ENCODE measurements around the gene IGFBP5. TPM values are rescaled to one million over a fixed set of nuclear protein-coding genes. Genes with fewer than 3 reads are reported as not detected.

IGFBP5 gene
- total and polyA plus RNA-seq, 2 donors (not counting 1 experiment from before 2014, with no cell fraction given), result not detected

DNA sequence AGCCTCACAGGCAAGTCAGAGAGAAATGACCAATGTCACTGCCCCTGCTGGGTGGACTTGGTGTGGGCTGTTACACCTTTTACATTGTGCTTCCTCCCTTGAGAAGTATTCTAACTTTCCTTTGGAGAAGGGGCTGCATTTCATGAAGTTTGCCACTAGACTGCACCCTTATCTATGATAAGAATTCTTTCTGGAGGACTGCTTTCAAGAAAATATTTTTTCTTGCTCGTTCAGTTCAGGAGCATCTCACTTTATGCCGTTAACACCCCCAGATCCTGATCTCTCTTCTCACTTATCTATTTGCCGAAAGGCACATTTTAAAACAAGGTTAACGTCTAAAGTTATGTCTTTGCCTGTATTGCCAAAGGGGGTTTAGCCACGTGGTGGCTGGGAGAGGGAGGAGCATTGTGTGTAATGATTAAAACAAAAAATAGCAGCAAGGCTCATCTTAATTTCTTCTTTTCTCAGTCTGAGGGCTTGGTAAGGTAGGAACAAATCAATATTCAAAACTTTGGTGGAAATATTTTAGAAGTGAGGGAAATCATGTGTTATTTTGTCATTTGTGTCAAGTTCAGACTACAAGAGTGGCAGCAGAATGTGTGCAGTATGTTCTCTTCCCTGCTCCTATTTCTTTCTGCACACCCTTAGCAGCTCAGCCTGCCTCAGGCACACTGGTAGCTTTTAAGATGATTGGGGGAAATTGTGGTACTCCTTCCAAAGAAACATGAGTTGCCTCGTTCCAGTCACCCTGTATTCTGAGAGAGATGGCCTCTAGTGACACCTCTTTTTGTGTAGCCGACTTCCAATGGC, 1.6 kb upstream of the IGFBP5 start:
- CTCF ChIA-PET, result interaction anchor here (1.1 kb wide), 1 partner anchor 1016 kb away, joined by 3 read pairs; no protein-coding TSS in a partner anchor
- WGBS (ENCODE audit: insufficient coverage), result 70% methylated on average over 2 of the region's 7 CpGs
- intact Hi-C loops (cut with micrococcal nuclease), result no loop called here

DNA sequence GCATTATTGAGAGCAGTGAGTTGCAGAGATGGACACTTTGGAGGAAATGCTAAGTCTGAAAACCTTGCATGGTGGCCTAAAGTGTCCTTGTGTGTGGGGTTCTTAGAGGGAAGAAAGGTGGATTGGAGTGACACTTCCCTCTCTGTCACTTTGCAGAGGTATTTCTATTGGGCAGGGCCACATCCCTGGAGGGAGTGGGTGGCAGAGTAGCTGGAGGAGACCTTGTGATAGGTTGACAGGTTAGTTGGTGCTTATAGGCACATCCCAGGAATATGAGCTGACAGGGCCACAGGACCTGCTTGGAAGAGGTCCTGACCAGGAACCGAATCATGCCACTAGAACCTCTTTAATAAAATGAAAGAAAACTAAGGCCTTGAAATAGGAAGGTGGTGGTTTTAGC, 972 bp upstream of the IGFBP5 start:
- H3K79me2 ChIP-seq (ENCODE audit: control insufficient read depth, insufficient read depth, low read length), result no peaks in the 10 kb centered on the region
- H3K27me3 ChIP-seq (replicated peaks in 1 of 4; ENCODE audit: control extremely low read depth in 1 of 4, control insufficient read depth in 3 of 4, insufficient read depth in 4 of 4, low read length in 3 of 4), result peaks cover 0 to 64% (median 28%) of the 10 kb centered on the region in 4 experiments
- Mint-ChIP-seq H3K27ac (no peak overlapping the region), H3K9me3 (ENCODE audit: insufficient read depth) (no peaks in the 10 kb centered on the region), H3K27me3 (peaks cover 38% of the 10 kb centered on the region), H3K4me1 (peaks cover 21% of the 10 kb centered on the region), H3K4me3 (no peak overlapping the region)
- ChIA-PET CTCF (interaction anchor here (1.1 kb wide), 1 partner anchor 1017 kb away, joined by 3 read pairs; no protein-coding TSS in a partner anchor), POLR2A (no interaction called here)
- DNase-seq (no peak), ATAC-seq (ENCODE audit: low read depth) (no peak)
- no peak overlapping the region for H3K27ac ChIP-seq (ENCODE audit: low read length in 2 of 2)
- no peak overlapping the region for H2AFZ ChIP-seq (ENCODE audit: insufficient read depth, low read depth, low read length, poor library complexity, severe bottlenecking)
- H3K9ac ChIP-seq (ENCODE audit: low read length), result no peak overlapping the region
- no peak overlapping the region for H3K4me2 ChIP-seq (replicated peaks; ENCODE audit: low read depth, low read length, poor library complexity, severe bottlenecking)
- no CpG with 5 or more reads among the region's 1 CpG for WGBS (ENCODE audit: insufficient coverage)
- peaks cover 0 to 7% (median 0%) of the 10 kb centered on the region in 3 donors for H3K9me3 ChIP-seq (ENCODE audit: control extremely low read depth in 1 of 3, control insufficient read depth in 2 of 3, insufficient read depth in 1 of 3, low read length in 2 of 3)
- H4K20me1 ChIP-seq (ENCODE audit: control insufficient read depth, insufficient read depth, low read length, poor library complexity, severe bottlenecking), result no peaks in the 10 kb centered on the region
- intact Hi-C loops (cut with micrococcal nuclease), result no loop called here
- no peaks in the 10 kb centered on the region for H3K36me3 ChIP-seq (replicated peaks in 1 of 2; ENCODE audit: control extremely low read depth in 1 of 2, control insufficient read depth in 1 of 2, extremely low read depth in 1 of 2, insufficient read depth in 2 of 2, low read length in 1 of 2)
- peaks cover 25 to 27% of the 10 kb centered on the region in 2 donors for H3K4me1 ChIP-seq (ENCODE audit: control insufficient read depth in 2 of 2, insufficient read depth in 2 of 2, low read length in 2 of 2)
- H3K4me3 ChIP-seq (ENCODE audit: control extremely low read depth in 1 of 5, extremely low read depth in 1 of 5, insufficient read depth in 1 of 5, low read depth in 2 of 5, low read length in 4 of 5), result no peak overlapping the region
- TF ChIP-seq EZH2 (IDR thresholded peaks at IDR 0.05; ENCODE audit: borderline replicate concordance, insufficient read depth, low read depth, low read length, poor library complexity, severe bottlenecking), result no peak
- TF ChIP-seq, protein P1, sequence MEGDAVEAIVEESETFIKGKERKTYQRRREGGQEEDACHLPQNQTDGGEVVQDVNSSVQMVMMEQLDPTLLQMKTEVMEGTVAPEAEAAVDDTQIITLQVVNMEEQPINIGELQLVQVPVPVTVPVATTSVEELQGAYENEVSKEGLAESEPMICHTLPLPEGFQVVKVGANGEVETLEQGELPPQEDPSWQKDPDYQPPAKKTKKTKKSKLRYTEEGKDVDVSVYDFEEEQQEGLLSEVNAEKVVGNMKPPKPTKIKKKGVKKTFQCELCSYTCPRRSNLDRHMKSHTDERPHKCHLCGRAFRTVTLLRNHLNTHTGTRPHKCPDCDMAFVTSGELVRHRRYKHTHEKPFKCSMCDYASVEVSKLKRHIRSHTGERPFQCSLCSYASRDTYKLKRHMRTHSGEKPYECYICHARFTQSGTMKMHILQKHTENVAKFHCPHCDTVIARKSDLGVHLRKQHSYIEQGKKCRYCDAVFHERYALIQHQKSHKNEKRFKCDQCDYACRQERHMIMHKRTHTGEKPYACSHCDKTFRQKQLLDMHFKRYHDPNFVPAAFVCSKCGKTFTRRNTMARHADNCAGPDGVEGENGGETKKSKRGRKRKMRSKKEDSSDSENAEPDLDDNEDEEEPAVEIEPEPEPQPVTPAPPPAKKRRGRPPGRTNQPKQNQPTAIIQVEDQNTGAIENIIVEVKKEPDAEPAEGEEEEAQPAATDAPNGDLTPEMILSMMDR (IDR thresholded peaks at IDR 0.05), result no peak

More for the DNA sequence above, 1.6 kb upstream of the IGFBP5 start:
- Mint-ChIP-seq H3K4me3 (no peak overlapping the region), H3K27ac (no peak overlapping the region), H3K4me1 (peaks cover 17% of the 10 kb centered on the region), H3K9me3 (ENCODE audit: insufficient read depth) (no peaks in the 10 kb centered on the region), H3K27me3 (peaks cover 38% of the 10 kb centered on the region)
- ATAC-seq (ENCODE audit: low read depth) (no peak), DNase-seq (no peak)
- no peaks in the 10 kb centered on the region for H4K20me1 ChIP-seq (ENCODE audit: control insufficient read depth, insufficient read depth, low read length, poor library complexity, severe bottlenecking)
- H3K4me1 ChIP-seq (ENCODE audit: control insufficient read depth in 2 of 2, insufficient read depth in 2 of 2, low read length in 2 of 2), result peaks cover 23 to 25% of the 10 kb centered on the region in 2 donors
- no peak overlapping the region for H3K9ac ChIP-seq (ENCODE audit: low read length)
- no peaks in the 10 kb centered on the region for H3K79me2 ChIP-seq (ENCODE audit: control insufficient read depth, insufficient read depth, low read length)
- H3K27me3 ChIP-seq (replicated peaks in 1 of 4; ENCODE audit: control extremely low read depth in 1 of 4, control insufficient read depth in 3 of 4, insufficient read depth in 4 of 4, low read length in 3 of 4), result peaks cover 0 to 58% (median 26%) of the 10 kb centered on the region in 4 experiments
- H3K27ac ChIP-seq (ENCODE audit: low read length in 2 of 2), result no peak overlapping the region
- peaks cover 0 to 7% (median 0%) of the 10 kb centered on the region in 3 donors for H3K9me3 ChIP-seq (ENCODE audit: control extremely low read depth in 1 of 3, control insufficient read depth in 2 of 3, insufficient read depth in 1 of 3, low read length in 2 of 3)
- POLR2A ChIA-PET, result no interaction called here
- H3K4me2 ChIP-seq (replicated peaks; ENCODE audit: low read depth, low read length, poor library complexity, severe bottlenecking), result no peak overlapping the region
- H3K36me3 ChIP-seq (replicated peaks in 1 of 2; ENCODE audit: control extremely low read depth in 1 of 2, control insufficient read depth in 1 of 2, extremely low read depth in 1 of 2, insufficient read depth in 2 of 2, low read length in 1 of 2), result no peaks in the 10 kb centered on the region
- no peak for TF ChIP-seq EZH2 (IDR thresholded peaks at IDR 0.05; ENCODE audit: borderline replicate concordance, insufficient read depth, low read depth, low read length, poor library complexity, severe bottlenecking)
- TF ChIP-seq, protein P1 (IDR thresholded peaks at IDR 0.05), result no peak
- H3K4me3 ChIP-seq (ENCODE audit: control extremely low read depth in 1 of 5, extremely low read depth in 1 of 5, insufficient read depth in 1 of 5, low read depth in 2 of 5, low read length in 4 of 5), result no peak overlapping the region
- H2AFZ ChIP-seq (ENCODE audit: insufficient read depth, low read depth, low read length, poor library complexity, severe bottlenecking), result no peak overlapping the region

Measured in B cell (primary cell).